ENCODE measurements around the gene CSF3R. TPM values are rescaled to one million over a fixed set of nuclear protein-coding genes. Genes with fewer than 3 reads are reported as not detected.

CSF3R gene
- polyA plus RNA-seq, 12 donors, result 2.0 to 11.8 (median 2.8) TPM; not detected in 2

GRCh38 chr1:36420409-36420808 lies 62.3 kb downstream of the CSF3R start:
- no peak for DNase-seq

GRCh38 chr1:36419569-36419968 lies 63.1 kb downstream of the CSF3R start:
- no peak for DNase-seq

- DNase-seq, result no peak
These were observed 63.6 kb downstream of the CSF3R start for GRCh38 chr1:36419140-36419539.

- no peak for DNase-seq
These were observed 64.8 kb downstream of the CSF3R start for GRCh38 chr1:36417931-36418330.

Other genes starting within 250 kb of the CSF3R start
- 10 to 100 TPM in 2 of 12 donors, 1 to 10 TPM in 9, not detected in 1; 2.1 to 16.8 (median 3.0) TPM for gene SH3D21, start 176.5 kb downstream of the CSF3R start, polyA plus RNA-seq (ENCODE audit: insufficient read length in 12 of 12)
- gene EVA1B, start 159.3 kb downstream of the CSF3R start, polyA plus RNA-seq (ENCODE audit: insufficient read length in 12 of 12), result 10 to 100 TPM in 11 of 12 donors, not detected in 1; 10.8 to 88.1 (median 23.4) TPM
- 10 to 100 TPM in 11 of 12 donors, not detected in 1; 19.5 to 28.2 (median 22.1) TPM for gene STK40, start 97.0 kb downstream of the CSF3R start, polyA plus RNA-seq (ENCODE audit: insufficient read length in 12 of 12)
- gene LSM10, start 85.0 kb downstream of the CSF3R start, polyA plus RNA-seq (ENCODE audit: insufficient read length in 12 of 12), result 10 to 100 TPM in 11 of 12 donors, not detected in 1; 18.8 to 29.3 (median 20.7) TPM
- 10 to 100 TPM in 1 of 12 donors, 1 to 10 TPM in 10, not detected in 1; 4.1 to 21.7 (median 6.1) TPM for gene OSCP1, start 32.5 kb downstream of the CSF3R start, polyA plus RNA-seq (ENCODE audit: insufficient read length in 12 of 12)
- gene MRPS15, start 18.5 kb downstream of the CSF3R start, polyA plus RNA-seq (ENCODE audit: insufficient read length in 12 of 12), result 1,000 to 10,000 TPM in 1 of 12 donors, 10 to 100 TPM in 11; 55.9 to 1,514 (median 59.1) TPM

Data from muscle of arm (tissue), 12 donors.